Naive thymus-derived CD4-positive, alpha-beta T cell (primary cell): ENCODE measurements around the gene ASXL2. TPM values are rescaled to one million over a fixed set of nuclear protein-coding genes. Genes with fewer than 3 reads are reported as not detected.
"Not testable (repeated sequence)": the region's sequence is repeated elsewhere in the genome, so short reads cannot be mapped to it uniquely, and the experiment has no call there.

ENCODE experiments used
- ATAC-seq: fragments of 150-1000 bp; cut with Tn5 transposase; 2 replicates; pipeline ENCODE4 v1.10.0; 2021; ENCODE audit warnings: mild to moderate bottlenecking, moderate library complexity
- CTCF ChIA-PET: fragments of 350-600 bp; sonication (Branson Sonifier 250); formaldehyde crosslinking; loops from one replicate; lab custom pipeline; 2021; ENCODE audit warnings: antibody characterized with exemption; lab: Charles Lee
- POLR2A ChIA-PET: fragments of 350-600 bp; sonication (Branson Sonifier 250); formaldehyde crosslinking; loops from one replicate; lab custom pipeline; 2021; ENCODE audit warnings: antibody characterized with exemption, inconsistent platforms; lab: Charles Lee
- DNase-seq, 9 donors: peaks; one replicate each; pipeline versions ENCODE4 v3.0.0 to v3.0.0-alpha.2; 2020 to 2022; ENCODE audit warnings: mixed read lengths in 1 of 9
- H3K27ac ChIP-seq: one replicate; pipeline ENCODE4 v1.7.0; 2013; ENCODE audit warnings: mild to moderate bottlenecking, low read depth, low read length, moderate library complexity
- H3K27me3 ChIP-seq, 2 donors: one replicate each; pipeline ENCODE4 v1.7.0; 2013; ENCODE audit warnings: low read length in 2 of 2, mild to moderate bottlenecking in 2 of 2, moderate library complexity in 2 of 2; ENCODE audit not compliant: control insufficient read depth in 2 of 2, insufficient read depth in 2 of 2
- H3K36me3 ChIP-seq, 3 experiments: 1 replicate in 2 of 3; 2 replicates in 1 of 3; pipeline ENCODE4 v1.7.0; 2013; ENCODE audit warnings: low read length in 3 of 3, mild to moderate bottlenecking in 3 of 3, moderate library complexity in 1 of 3; ENCODE audit not compliant: insufficient read depth in 3 of 3, control insufficient read depth in 2 of 3
- H3K4me1 ChIP-seq, 2 donors: one replicate each; pipeline ENCODE4 v1.7.0; 2013; ENCODE audit warnings: low read length in 2 of 2, mild to moderate bottlenecking in 2 of 2, moderate library complexity in 1 of 2; ENCODE audit not compliant: control insufficient read depth in 2 of 2, insufficient read depth in 2 of 2
- H3K4me3 ChIP-seq: 2 replicates; pipeline ENCODE4 v1.7.0; 2013; ENCODE audit warnings: mild to moderate bottlenecking, low read length
- H3K9me3 ChIP-seq, 3 experiments: 1 replicate in 2 of 3; 2 replicates in 1 of 3; pipeline ENCODE4 v1.7.0; 2013; ENCODE audit warnings: low read length in 3 of 3; ENCODE audit not compliant: control insufficient read depth in 2 of 3
- H3K27ac Mint-ChIP-seq, 9 donors: one replicate each; pipeline ENCODE4 v1.8.0; 2020 to 2022; ENCODE audit warnings: mixed read lengths in 9 of 9, mild to moderate bottlenecking in 8 of 9, moderate library complexity in 5 of 9, inconsistent platforms in 2 of 9
- H3K27me3 Mint-ChIP-seq, 5 donors: one replicate each; pipeline ENCODE4 v1.8.0; 2021 to 2022; ENCODE audit warnings: mixed read lengths in 5 of 5, mild to moderate bottlenecking in 1 of 5
- H3K36me3 Mint-ChIP-seq, 5 donors: one replicate each; pipeline ENCODE4 v1.8.0; 2020 to 2022; ENCODE audit warnings: mixed read lengths in 5 of 5, mild to moderate bottlenecking in 3 of 5, inconsistent platforms in 1 of 5
- H3K4me1 Mint-ChIP-seq, 7 donors: one replicate each; pipeline ENCODE4 v1.8.0; 2020 to 2022; ENCODE audit warnings: mixed read lengths in 7 of 7, mild to moderate bottlenecking in 3 of 7, inconsistent platforms in 1 of 7
- H3K4me3 Mint-ChIP-seq, 10 donors: one replicate each; pipeline ENCODE4 v1.8.0; 2020 to 2022; ENCODE audit warnings: mild to moderate bottlenecking in 10 of 10, mixed read lengths in 10 of 10, moderate library complexity in 6 of 10, inconsistent platforms in 2 of 10
- H3K9me3 Mint-ChIP-seq, 11 donors: one replicate each; pipeline ENCODE4 v1.8.0; 2020 to 2022; ENCODE audit warnings: mixed read lengths in 11 of 11, mild to moderate bottlenecking in 4 of 11, inconsistent platforms in 1 of 11, moderate library complexity in 1 of 11
- intact Hi-C, 2 donors: fragments of 100-400 bp; cut with micrococcal nuclease; formaldehyde crosslinking; loops; one replicate each; pipeline ENCODE4 v1.15.1; 2023
- polyA plus RNA-seq, 2 donors: library from polyadenylated mRNA; unstranded; fragments of 300-500 nt; fragmentation: Illumina TruSeq; gene quantifications; one replicate each; pipeline ENCODE4 v1.2.3, GENCODE V29; 2021
- total RNA-seq, 6 experiments: library from RNA in 5 of 6; stranded (reverse) in 5 of 6; gene quantifications; 1 replicate in 5 of 6; 2 replicates in 1 of 6; pipeline ENCODE4 v1.2.3 and lab custom pipeline; 2021 to 2026

ASXL2 gene
- total and polyA plus RNA-seq, 7 experiments from 2014 or later, result 11.6 to 62.1 (median 30.9) TPM

- CTCF ChIA-PET, result no interaction called here
- intact Hi-C loops, result no loop called here
- Mint-ChIP-seq H3K9me3 (no peaks in the 10 kb centered on the region), H3K27ac (peak overlapping the region in 1 of 9 donors; percentile 0), H3K27me3 (peaks cover 0 to 4% (median 0%) of the 10 kb centered on the region in 5 donors), H3K36me3 (no peaks in the 10 kb centered on the region), H3K4me3 (no peak overlapping the region), H3K4me1 (no peaks in the 10 kb centered on the region)
- no peaks in the 10 kb centered on the region for H3K4me1 ChIP-seq
- ATAC-seq, result no peak
- no peak for DNase-seq
- no peak overlapping the region for H3K27ac ChIP-seq
- POLR2A ChIA-PET, result no interaction called here
- no peak overlapping the region for H3K4me3 ChIP-seq
- H3K36me3 ChIP-seq, result no peaks in the 10 kb centered on the region
- H3K27me3 ChIP-seq, result no peaks in the 10 kb centered on the region
- H3K9me3 ChIP-seq, result no peaks in the 10 kb centered on the region
Observed at GRCh38 chr2:25905126-25905525, 26.8 kb upstream of the ASXL2 start.

DNA sequence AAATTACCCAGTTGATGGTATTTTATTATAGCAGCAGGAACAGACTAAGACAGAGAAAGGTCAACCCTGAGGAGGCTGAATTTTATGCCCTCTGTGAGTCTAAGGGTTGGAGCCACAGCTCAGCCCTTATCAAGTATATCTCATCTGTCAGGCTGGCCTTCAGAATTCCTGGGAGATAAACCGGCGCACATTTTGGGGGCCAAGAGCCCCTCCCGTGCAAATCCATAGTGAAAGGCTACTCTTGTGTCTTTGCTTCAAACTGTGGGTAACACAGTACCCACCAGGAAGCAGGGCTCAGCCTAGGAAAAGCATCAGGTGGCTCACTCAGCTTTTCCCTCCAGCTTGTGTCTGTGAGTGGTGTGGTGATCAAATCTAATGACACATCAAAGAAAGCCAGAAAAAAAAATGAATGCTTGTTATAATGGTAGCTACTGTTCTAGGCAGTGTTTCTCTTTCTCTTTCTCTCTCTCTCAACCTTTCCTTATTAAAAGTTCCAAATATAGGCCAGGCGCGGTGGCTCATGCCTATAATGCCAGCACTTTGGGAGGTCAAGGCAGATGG is 25.0 kb upstream of the ASXL2 start:
- DNase-seq (no peak), ATAC-seq (no peak)
- H3K27ac Mint-ChIP-seq, result no peak overlapping the region
- ChIA-PET CTCF (no interaction called here), POLR2A (interaction anchor here (0.8 kb wide), 1 partner anchor 846 kb away, joined by 3 read pairs; no protein-coding TSS in a partner anchor)
- Histone ChIP-seq H3K4me1 (no peaks in the 10 kb centered on the region), H3K27ac (no peak overlapping the region), H3K27me3 (no peaks in the 10 kb centered on the region), H3K9me3 (no peaks in the 10 kb centered on the region), H3K4me3 (no peak overlapping the region), H3K36me3 (no peaks in the 10 kb centered on the region)
- intact Hi-C loops, result no loop called here
- H3K4me3 Mint-ChIP-seq, result no peak overlapping the region
- H3K36me3 Mint-ChIP-seq, result no peaks in the 10 kb centered on the region
- H3K9me3 Mint-ChIP-seq, result no peaks in the 10 kb centered on the region
- peaks cover 0 to 5% (median 0%) of the 10 kb centered on the region in 5 donors for H3K27me3 Mint-ChIP-seq
- no peaks in the 10 kb centered on the region for H3K4me1 Mint-ChIP-seq

GRCh38 chr2:25899404-25899970 is 21.2 kb upstream of the ASXL2 start:
- peaks cover 0 to 2% (median 0%) of the 10 kb centered on the region in 7 donors for H3K4me1 Mint-ChIP-seq
- H3K27me3 Mint-ChIP-seq, result peaks cover 0 to 8% (median 0%) of the 10 kb centered on the region in 5 donors
- intact Hi-C loops, result no loop called here
- no peak for ATAC-seq
- Histone ChIP-seq H3K36me3 (no peaks in the 10 kb centered on the region), H3K4me1 (no peaks in the 10 kb centered on the region), H3K27me3 (no peaks in the 10 kb centered on the region), H3K9me3 (no peaks in the 10 kb centered on the region), H3K27ac (no peak overlapping the region), H3K4me3 (no peak overlapping the region)
- POLR2A ChIA-PET, result no interaction called here
- H3K36me3 Mint-ChIP-seq, result no peaks in the 10 kb centered on the region
- no peak for DNase-seq
- H3K9me3 Mint-ChIP-seq, result no peaks in the 10 kb centered on the region
- CTCF ChIA-PET, result no interaction called here
- no peak overlapping the region for H3K4me3 Mint-ChIP-seq
- no peak overlapping the region for H3K27ac Mint-ChIP-seq

DNA sequence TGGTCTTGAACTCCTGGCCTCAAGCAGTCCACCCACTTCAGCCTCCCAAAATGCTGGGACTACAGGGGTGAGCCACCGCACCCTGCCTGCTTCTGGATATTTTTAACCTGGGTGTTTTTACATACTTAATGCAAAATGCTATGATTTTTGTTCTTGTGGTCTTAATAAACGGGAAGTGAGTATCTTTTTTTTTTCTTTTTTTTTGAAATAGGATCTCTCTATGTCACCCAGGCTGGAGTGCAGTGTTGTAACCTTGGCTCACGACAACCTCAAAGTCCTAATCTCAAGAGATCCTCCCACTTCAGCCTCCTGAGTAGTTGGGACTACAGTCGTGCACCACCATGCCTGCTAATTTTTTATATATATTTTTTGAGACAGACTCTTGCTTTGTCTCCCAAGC is 19.2 kb upstream of the ASXL2 start:
- H3K27me3 Mint-ChIP-seq, result peaks cover 0 to 10% (median 0%) of the 10 kb centered on the region in 5 donors
- no peaks in the 10 kb centered on the region for H3K36me3 ChIP-seq
- intact Hi-C loops, result no loop called here

DNA sequence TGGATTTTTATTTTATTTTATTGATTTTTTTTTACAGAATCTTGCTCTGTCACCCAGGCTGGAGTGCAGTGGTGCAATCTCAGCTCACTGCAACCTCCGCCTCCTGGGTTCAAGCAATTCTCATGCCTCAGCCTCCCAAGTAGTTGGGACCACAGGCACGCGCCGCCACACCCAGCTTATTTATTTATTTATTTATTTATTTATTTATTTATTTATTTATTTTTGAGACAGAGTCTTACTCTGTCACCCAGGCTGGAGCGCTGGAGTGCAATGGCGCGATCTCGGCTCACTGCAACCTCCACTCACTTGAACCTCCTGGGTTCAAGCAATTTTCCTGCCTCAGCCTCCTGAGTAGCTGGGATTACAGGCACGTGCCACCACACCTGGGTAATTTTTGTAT is 18.0 kb upstream of the ASXL2 start:
- H3K4me1 Mint-ChIP-seq, ATAC-seq, H3K27me3 ChIP-seq, POLR2A ChIA-PET, H3K9me3 ChIP-seq, intact Hi-C loops, CTCF ChIA-PET, H3K27me3 Mint-ChIP-seq, DNase-seq, H3K27ac ChIP-seq, H3K4me3 ChIP-seq, H3K9me3 Mint-ChIP-seq, H3K4me3 Mint-ChIP-seq, H3K27ac Mint-ChIP-seq, H3K36me3 Mint-ChIP-seq, H3K36me3 ChIP-seq, H3K4me1 ChIP-seq: not testable (repeated sequence)

More for the DNA sequence above, 19.2 kb upstream of the ASXL2 start:
- no peak overlapping the region for H3K4me3 ChIP-seq
- Mint-ChIP-seq H3K27ac (no peak overlapping the region), H3K4me3 (no peak overlapping the region), H3K9me3 (no peaks in the 10 kb centered on the region), H3K4me1 (peaks cover 0 to 2% (median 0%) of the 10 kb centered on the region in 7 donors), H3K36me3 (no peaks in the 10 kb centered on the region)
- no peaks in the 10 kb centered on the region for H3K9me3 ChIP-seq
- no peaks in the 10 kb centered on the region for H3K27me3 ChIP-seq
- POLR2A ChIA-PET, result no interaction called here
- ATAC-seq (no peak), DNase-seq (no peak)
- CTCF ChIA-PET, result no interaction called here
- no peak overlapping the region for H3K27ac ChIP-seq
- no peaks in the 10 kb centered on the region for H3K4me1 ChIP-seq

DNA sequence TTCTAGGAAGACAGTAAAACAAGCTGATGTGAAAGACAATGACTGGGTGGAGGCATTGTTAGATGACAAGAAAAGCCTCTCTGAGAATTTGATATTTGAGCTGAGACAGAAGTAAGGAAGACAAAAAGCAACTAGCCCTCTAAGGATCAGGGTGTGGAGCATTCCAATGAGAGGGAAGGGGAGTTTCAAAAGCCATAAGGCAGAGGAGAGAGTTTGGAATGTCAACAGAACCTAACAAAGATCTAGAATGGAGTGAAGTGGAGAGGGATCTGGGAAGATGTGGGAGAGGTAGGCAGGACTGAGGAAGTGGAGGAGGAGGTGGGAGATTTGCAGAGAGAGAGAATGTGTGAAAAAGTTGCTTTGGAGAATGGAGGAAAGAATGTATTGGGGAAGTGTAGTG is 17.3 kb upstream of the ASXL2 start:
- intact Hi-C loops, result no loop called here
- ATAC-seq, result no peak
- Histone ChIP-seq H3K4me1 (no peaks in the 10 kb centered on the region), H3K36me3 (no peaks in the 10 kb centered on the region), H3K4me3 (no peak overlapping the region), H3K9me3 (no peaks in the 10 kb centered on the region), H3K27ac (no peak overlapping the region), H3K27me3 (no peaks in the 10 kb centered on the region)
- no peaks in the 10 kb centered on the region for H3K36me3 Mint-ChIP-seq
- H3K27me3 Mint-ChIP-seq, result peaks cover 0 to 10% (median 0%) of the 10 kb centered on the region in 5 donors
- no peak for DNase-seq
- H3K4me1 Mint-ChIP-seq, result peaks cover 0 to 2% (median 0%) of the 10 kb centered on the region in 7 donors
- H3K27ac Mint-ChIP-seq, result no peak overlapping the region
- H3K4me3 Mint-ChIP-seq, result no peak overlapping the region
- POLR2A ChIA-PET, result interaction anchor here (0.6 kb wide), 1 partner anchor 1640 kb away, joined by 3 read pairs; no protein-coding TSS in a partner anchor
- H3K9me3 Mint-ChIP-seq, result no peaks in the 10 kb centered on the region
- CTCF ChIA-PET, result no interaction called here

- no peaks in the 10 kb centered on the region for H3K36me3 ChIP-seq
- Mint-ChIP-seq H3K4me1 (peaks cover 0 to 2% (median 0%) of the 10 kb centered on the region in 7 donors), H3K9me3 (no peaks in the 10 kb centered on the region), H3K36me3 (no peaks in the 10 kb centered on the region), H3K27me3 (peaks cover 0 to 10% (median 0%) of the 10 kb centered on the region in 5 donors), H3K27ac (no peak overlapping the region), H3K4me3 (no peak overlapping the region)
- DNase-seq, result no peak
- no peaks in the 10 kb centered on the region for H3K27me3 ChIP-seq
- no peak for ATAC-seq
- H3K9me3 ChIP-seq, result no peaks in the 10 kb centered on the region
- no peaks in the 10 kb centered on the region for H3K4me1 ChIP-seq
- ChIA-PET CTCF (no interaction called here), POLR2A (interaction anchor here (0.7 kb wide), 1 partner anchor 17 kb away, joined by 3 read pairs; the partner anchor contains the start of gene ASXL2)
- no peak overlapping the region for H3K27ac ChIP-seq
- intact Hi-C loops, result no loop called here
- no peak overlapping the region for H3K4me3 ChIP-seq
Observed at GRCh38 chr2:25895018-25895417, 16.7 kb upstream of the ASXL2 start.
